H1 (cell line): ENCODE measurements around the gene TJP3. TPM values are rescaled to one million over a fixed set of nuclear protein-coding genes. Genes with fewer than 3 reads are reported as not detected.

Experiments used
- CTCF ChIA-PET: fragments of 300-600 bp; sonication (Branson Sonifier 250); formaldehyde crosslinking; loops from one replicate; lab custom pipeline; 2021; ENCODE audit not compliant: partially characterized antibody; lab: Charles Lee
- POLR2A ChIA-PET: fragments of 300-600 bp; sonication (Branson Sonifier 250); formaldehyde crosslinking; loops from one replicate; lab custom pipeline; 2021; ENCODE audit warnings: inconsistent platforms; ENCODE audit not compliant: partially characterized antibody; lab: Charles Lee
- DNase-seq, 2 experiments: peaks; one replicate each; pipeline versions ENCODE4 v3.0.0 to v3.0.0-alpha.2; 2010 to 2022; ENCODE audit warnings: low spot score in 2 of 2, low read depth in 1 of 2, mixed read lengths in 1 of 2
- FAIRE-seq: peaks from 2 replicates; lab custom pipeline; 2011; peaks lifted over from hg19 to GRCh38; lab: Jason Lieb, UNC
- H2AFZ ChIP-seq: 2 replicates; pipeline ENCODE4 v1.8.1; 2012; ENCODE audit warnings: low read length, inconsistent platforms
- H2AK5ac ChIP-seq: 2 replicates; pipeline ENCODE4 v1.6.1; 2013; ENCODE audit warnings: low read depth, low read length
- H2BK120ac ChIP-seq: replicated peaks from 2 replicates; pipeline ENCODE3; 2013; ENCODE audit warnings: low read depth, low read length, inconsistent platforms
- H2BK12ac ChIP-seq: 2 replicates; pipeline ENCODE4 v1.6.1; 2013; ENCODE audit warnings: low read depth, low read length
- H2BK15ac ChIP-seq: 2 replicates; pipeline ENCODE4 v1.6.1; 2013; ENCODE audit warnings: low read length
- H2BK20ac ChIP-seq: 2 replicates; pipeline ENCODE4 v1.6.1; 2013; ENCODE audit warnings: low read length
- H2BK5ac ChIP-seq: 2 replicates; pipeline ENCODE4 v1.6.1; 2013; ENCODE audit warnings: low read depth, low read length
- H3K14ac ChIP-seq: 2 replicates; pipeline ENCODE4 v1.6.1; 2013; ENCODE audit warnings: inconsistent platforms; ENCODE audit not compliant: insufficient read length
- H3K18ac ChIP-seq: 2 replicates; pipeline ENCODE4 v1.6.1; 2013; ENCODE audit warnings: low read length; ENCODE audit errors: extremely low read depth
- H3K23ac ChIP-seq: 2 replicates; pipeline ENCODE4 v1.6.1; 2013; ENCODE audit warnings: inconsistent platforms; ENCODE audit not compliant: insufficient read length
- H3K23me2 ChIP-seq: 2 replicates; pipeline ENCODE4 v1.6.1; 2013; ENCODE audit warnings: low read depth, low read length
- H3K27ac ChIP-seq: 2 replicates; pipeline ENCODE4 v1.6.1; 2011; ENCODE audit warnings: low read depth, low read length, inconsistent platforms
- H3K27me3 ChIP-seq, 4 experiments: replicated peaks in 1 of 4; 1 replicate in 1 of 4; 2 replicates in 3 of 4; pipeline versions ENCODE4 v1.6.1 to v1.8.1; 2011 to 2013; ENCODE audit warnings: low read length in 3 of 4, mild to moderate bottlenecking in 3 of 4, inconsistent platforms in 2 of 4, mixed read lengths in 2 of 4, moderate library complexity in 1 of 4; ENCODE audit not compliant: control insufficient read depth in 3 of 4, insufficient read depth in 3 of 4; ENCODE audit errors: extremely low read depth in 1 of 4
- H3K36me3 ChIP-seq, 4 experiments: 2 replicates each; pipeline versions ENCODE4 v1.6.1 to v1.8.1; 2011 to 2013; ENCODE audit warnings: mild to moderate bottlenecking in 4 of 4, low read length in 3 of 4, moderate library complexity in 2 of 4, control low read depth in 1 of 4, inconsistent platforms in 1 of 4; ENCODE audit not compliant: insufficient read depth in 4 of 4, control insufficient read depth in 2 of 4
- H3K4ac ChIP-seq: replicated peaks from 2 replicates; pipeline ENCODE3; 2013; ENCODE audit warnings: low read length, low read depth, mixed read lengths, inconsistent platforms; ENCODE audit not compliant: insufficient read length
- H3K4me1 ChIP-seq, 4 experiments: replicated peaks in 1 of 4; 1 replicate in 1 of 4; 2 replicates in 3 of 4; pipeline versions ENCODE4 v1.6.1 to v1.8.1; 2011 to 2013; ENCODE audit warnings: low read length in 3 of 4, inconsistent platforms in 2 of 4, mixed read lengths in 1 of 4; ENCODE audit not compliant: insufficient read depth in 4 of 4, control insufficient read depth in 3 of 4
- H3K4me2 ChIP-seq, 2 experiments: 2 replicates each; pipeline versions ENCODE4 v1.6.1 to v1.8.1; 2011 to 2013; ENCODE audit warnings: low read depth in 2 of 2, low read length in 2 of 2, control low read depth in 1 of 2, inconsistent platforms in 1 of 2, mild to moderate bottlenecking in 1 of 2; ENCODE audit not compliant: insufficient read depth in 1 of 2
- H3K4me3 ChIP-seq, 4 experiments: fragments of 200-600, 300-600 bp in 1 of 4; sonication (generic), shearing (Covaris generic), sonication (Bioruptor Twin) in 1 of 4; 2 replicates each; pipeline versions ENCODE4 v1.5.1 to v1.8.1; 2011 to 2016; ENCODE audit warnings: low read length in 4 of 4, low read depth in 3 of 4, control low read depth in 2 of 4, inconsistent platforms in 2 of 4, mild to moderate bottlenecking in 2 of 4, mixed read lengths in 1 of 4, moderate library complexity in 1 of 4; ENCODE audit not compliant: insufficient read depth in 2 of 4; ENCODE audit errors: extremely low read depth in 1 of 4
- H3K56ac ChIP-seq: replicated peaks from 2 replicates; pipeline ENCODE3; 2013; ENCODE audit warnings: low read depth, mild to moderate bottlenecking, mixed read lengths, low read length, inconsistent platforms; ENCODE audit not compliant: insufficient read length
- H3K79me1 ChIP-seq: 2 replicates; pipeline ENCODE4 v1.6.1; 2013; ENCODE audit warnings: low read depth, low read length, control low read depth
- H3K79me2 ChIP-seq, 2 experiments: 2 replicates each; pipeline versions ENCODE4 v1.6.1 to v1.8.1; 2012 to 2013; ENCODE audit warnings: low read length in 2 of 2, mild to moderate bottlenecking in 2 of 2, inconsistent platforms in 1 of 2; ENCODE audit not compliant: insufficient read depth in 2 of 2, control insufficient read depth in 1 of 2
- H3K9ac ChIP-seq, 4 experiments: replicated peaks in 1 of 4; 1 replicate in 1 of 4; 2 replicates in 3 of 4; pipeline versions ENCODE4 v1.6.1 to v1.8.1; 2011 to 2013; ENCODE audit warnings: low read depth in 3 of 4, low read length in 3 of 4, control low read depth in 2 of 4, mild to moderate bottlenecking in 2 of 4, moderate library complexity in 2 of 4, inconsistent platforms in 1 of 4; ENCODE audit errors: extremely low read depth in 1 of 4
- H3K9me3 ChIP-seq, 2 experiments: 2 replicates each; pipeline versions ENCODE4 v1.6.1 to v1.8.1; 2012 to 2013; ENCODE audit warnings: mild to moderate bottlenecking in 2 of 2, moderate library complexity in 2 of 2, control low read depth in 1 of 2, inconsistent platforms in 1 of 2, low read depth in 1 of 2, low read length in 1 of 2, mixed read lengths in 1 of 2; ENCODE audit not compliant: insufficient read depth in 2 of 2
- H4K20me1 ChIP-seq, 2 experiments: replicated peaks in 1 of 2; 2 replicates each; pipeline versions ENCODE3 to v1.8.1; 2011 to 2013; ENCODE audit warnings: inconsistent platforms in 2 of 2, low read length in 2 of 2, mild to moderate bottlenecking in 1 of 2; ENCODE audit not compliant: insufficient read depth in 2 of 2, control insufficient read depth in 1 of 2
- H4K5ac ChIP-seq: 2 replicates; pipeline ENCODE4 v1.6.1; 2013; ENCODE audit warnings: low read length, low read depth, mixed read lengths, inconsistent platforms; ENCODE audit not compliant: insufficient read length
- H4K8ac ChIP-seq: 2 replicates; pipeline ENCODE4 v1.8.0; 2013; ENCODE audit warnings: mild to moderate bottlenecking, moderate library complexity, low read length, inconsistent platforms; ENCODE audit not compliant: insufficient read depth; ENCODE audit errors: extremely low read depth
- H4K91ac ChIP-seq: replicated peaks from 2 replicates; pipeline ENCODE3; 2013; ENCODE audit warnings: low read length, mixed read lengths, inconsistent platforms; ENCODE audit not compliant: insufficient read length
- ASH2L ChIP-seq: fragments of 200-600, 300-600 bp; sonication (generic); IDR thresholded peaks from one replicate; pipeline ENCODE4 v1.7.1; 2017; ENCODE audit warnings: low read length
- BCL11A ChIP-seq, 2 experiments: IDR thresholded peaks; one replicate each; pipeline ENCODE4 v1.6.1; 2011; ENCODE audit warnings: low read depth in 2 of 2, low read length in 2 of 2, mild to moderate bottlenecking in 2 of 2
- EP300 ChIP-seq, 2 experiments: IDR thresholded peaks; 1 replicate in 1 of 2; 2 replicates in 1 of 2; pipeline ENCODE4 v1.6.1; 2011 to 2012; ENCODE audit warnings: low read depth in 2 of 2, low read length in 2 of 2, mild to moderate bottlenecking in 2 of 2, borderline replicate concordance in 1 of 2, inconsistent platforms in 1 of 2, moderate library complexity in 1 of 2
- GABPA ChIP-seq: IDR thresholded peaks from 2 replicates; pipeline ENCODE4 v1.6.1; 2011; ENCODE audit warnings: mild to moderate bottlenecking, low read length, moderate library complexity, borderline replicate concordance; ENCODE audit not compliant: insufficient read depth
- KDM4A ChIP-seq: IDR thresholded peaks from one replicate; pipeline ENCODE4 v1.7.1; 2012; ENCODE audit warnings: low read depth, mild to moderate bottlenecking, moderate library complexity, low read length, inconsistent platforms; ENCODE audit not compliant: severe bottlenecking
- MAFK ChIP-seq: IDR thresholded peaks from 2 replicates; pipeline ENCODE4 v1.6.1; 2012; ENCODE audit warnings: low read depth, mild to moderate bottlenecking, improper control_type of control experiment, low read length
- POLR2AphosphoS5 ChIP-seq: IDR thresholded peaks from 2 replicates; pipeline ENCODE4 v1.6.1; 2011; ENCODE audit warnings: low read depth, low read length
- YY1 ChIP-seq: IDR thresholded peaks from 2 replicates; pipeline ENCODE4 v1.6.1; 2011; ENCODE audit warnings: low read depth, mild to moderate bottlenecking, low read length
- WGBS, 2 experiments: shearing (Covaris generic) in 1 of 2; methylation state at CpG; one replicate each; pipeline versions ENCODE4 v1.1.6 to v1.1.7; 2013 to 2015; ENCODE audit warnings: low lambda C conversion rate in 2 of 2, mixed read lengths in 2 of 2, inconsistent platforms in 1 of 2, low coverage in 1 of 2, missing lambda C conversion rate in 1 of 2; ENCODE audit not compliant: insufficient replicate concordance in 2 of 2, insufficient coverage in 1 of 2, insufficient read length in 1 of 2; ENCODE audit errors: extremely low coverage in 1 of 2, missing lambda C conversion rate in 1 of 2; 5-methylcytosine and 5-hydroxymethylcytosine counted together
- polyA plus RNA-seq, 7 experiments: library from polyadenylated mRNA; depleted of rRNA in 3 of 7; stranded (reverse) in 5 of 7; unstranded in 2 of 7; fragments of >200 nt in 5 of 7; fragments of 200-250 nt in 2 of 7; gene quantifications; 1 replicate in 5 of 7; 2 replicates in 1 of 7; 4 replicates in 1 of 7; pipeline versions ENCODE4 v1.2.1 to v1.2.3, GENCODE V29; 2011 to 2013; ENCODE audit warnings: missing spikeins in 2 of 7, mixed read lengths in 2 of 7
- total RNA-seq: library from RNA; stranded (reverse); fragmentation: NEBNext Ultra II Directional; extraction: Animal tissue kit (Norgen Biotek cat#: 25700); gene quantifications from 2 replicates; pipeline ENCODE4 v1.2.1, GENCODE V29; 2021

The TJP3 gene
- total and polyA plus RNA-seq, 2 of the 8 experiments (the other 6 are each of a cell fraction or from before 2014, with no cell fraction given): 17.1 to 26.1 TPM

GRCh38 chr19:3701200-3701599 is 7.0 kb upstream of the TJP3 start:
- Histone ChIP-seq H4K20me1 (peaks cover 0 to 22% of the 10 kb centered on the region in 2 experiments), H3K18ac (no peak overlapping the region), H3K23me2 (peaks cover 3% of the 10 kb centered on the region; the same call in 1 of the 2 replicates), H3K27me3 (no peaks in the 10 kb centered on the region; a peak in 2 of 7 replicates), H2BK120ac (no peak overlapping the region), H3K4me3 (no peak overlapping the region), H4K5ac (no peak overlapping the region), H3K9me3 (no peaks in the 10 kb centered on the region; a peak in 1 of 4 replicates), H3K56ac (no peak overlapping the region), H2BK15ac (no peak overlapping the region), H4K8ac (no peak overlapping the region), H3K9ac (no peak overlapping the region), H3K4me2 (no peak overlapping the region), H3K23ac (no peak overlapping the region), H3K27ac (no peak overlapping the region), H2BK12ac (no peak overlapping the region), H3K4me1 (peaks cover 0 to 8% (median 2%) of the 10 kb centered on the region in 4 experiments; a peak in 3 of 7 replicates), H2BK5ac (no peak overlapping the region), H2BK20ac (no peak overlapping the region), H3K36me3 (no peaks in the 10 kb centered on the region), H3K79me1 (peaks cover 15% of the 10 kb centered on the region), H3K79me2 (peaks cover 0 to 34% of the 10 kb centered on the region in 2 experiments; a peak in 3 of 4 replicates), H3K4ac (no peak overlapping the region), H2AFZ (no peak overlapping the region), H4K91ac (no peak overlapping the region), H3K14ac (no peak overlapping the region), H2AK5ac (no peak overlapping the region)
- 19% methylated on average over 1 of the region's 1 CpG; no CpG with 5 or more reads in 1 of the 2 experiments for WGBS, 2 experiments
- POLR2A ChIA-PET: interaction anchor here (1.1 kb wide), 1 partner anchor 108 kb away, joined by 3 read pairs; no protein-coding TSS in a partner anchor
- peak; percentile 52 for FAIRE-seq
- TF ChIP-seq KDM4A (no peak), YY1 (no peak), GABPA (no peak), BCL11A (IDR thresholded peaks at IDR 0.05; ENCODE audit: low read depth in 2 of 2, low read length in 2 of 2) (no peak), EP300 (IDR thresholded peaks at IDR 0.05; ENCODE audit: borderline replicate concordance in 1 of 2, low read depth in 2 of 2, low read length in 2 of 2) (no peak), ASH2L (no peak), MAFK (no peak), POLR2AphosphoS5 (no peak)
- CTCF ChIA-PET: interaction anchor here (0.7 to 13.9 kb wide), 6 partner anchors 9 to 110 kb away, joined by 3 to 110 read pairs (median 4); partner anchors contain the start of gene TJP3
- no peak for DNase-seq
